DLD1 (cell line): ENCODE measurements around the gene MEGF6.
"Not testable (repeated sequence)": the region's sequence is repeated elsewhere in the genome, so short reads cannot be mapped to it uniquely, and the experiment has no call there.

Source experiments
- in situ Hi-C: cut with HindIII; loops from 2 replicates; pipeline ENCODE4 v1.10.0; 2017; ENCODE audit warnings: low sequenced_read_pairs

Gene MEGF6

DNA sequence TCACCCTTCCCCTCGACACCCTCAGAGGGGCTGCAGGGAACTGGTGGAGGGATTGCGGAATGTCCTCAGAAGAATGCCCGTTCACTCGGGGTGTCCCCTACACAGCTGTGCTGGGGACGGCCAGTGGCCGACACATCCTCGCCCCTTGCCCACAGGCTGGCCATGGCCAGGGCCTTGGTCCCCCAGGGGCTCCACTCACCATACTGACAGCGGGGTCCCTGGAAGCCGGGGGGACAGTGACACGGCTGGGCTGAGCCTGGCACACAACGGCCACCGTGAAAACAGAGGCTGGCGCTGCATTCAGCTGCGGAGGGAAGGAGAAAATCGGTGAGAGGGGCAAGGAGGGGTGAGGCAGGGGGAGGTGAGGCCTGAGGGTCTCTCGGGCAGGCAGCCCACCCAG lies 31.7 kb downstream of the MEGF6 start:
- in situ Hi-C loops: no loop called here

DNA sequence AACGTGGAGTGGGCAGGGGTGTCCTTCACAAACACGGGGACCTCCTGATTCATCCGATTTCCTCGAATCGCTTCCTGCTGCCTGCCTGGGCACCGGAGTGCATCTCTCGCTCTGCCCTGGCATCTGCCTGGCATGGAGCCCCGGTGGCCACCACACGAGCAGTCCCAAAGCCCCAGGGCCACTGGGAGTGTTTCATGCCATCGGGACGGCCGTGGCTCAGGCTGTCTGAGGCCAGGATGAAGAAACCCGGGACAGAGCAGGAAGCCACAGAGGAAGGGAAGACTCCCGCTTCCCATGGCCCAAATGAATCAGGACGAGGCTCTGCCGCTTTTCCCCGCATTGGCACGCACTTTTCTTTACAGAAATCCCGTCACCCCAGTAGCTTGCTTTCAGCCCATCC lies 32.4 kb downstream of the MEGF6 start:
- in situ Hi-C loops: no loop called here

DNA sequence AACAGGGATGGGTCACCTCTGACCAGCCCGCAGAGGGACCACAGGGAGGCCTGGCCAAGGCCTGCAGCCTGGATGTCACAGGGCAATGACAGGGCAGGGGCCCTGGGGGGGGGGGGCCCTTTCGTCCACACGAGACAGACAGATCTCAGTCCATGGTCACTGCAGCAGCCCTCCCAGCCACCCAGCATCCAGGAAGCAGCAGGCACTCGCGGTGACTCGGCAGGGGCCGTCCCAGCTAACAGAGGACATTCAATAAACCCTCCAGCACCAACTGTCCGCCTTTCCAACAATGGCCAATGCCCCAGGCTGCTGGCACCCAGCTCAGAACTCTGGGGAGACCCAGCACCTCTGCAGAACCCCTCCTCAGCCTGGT lies 32.9 kb downstream of the MEGF6 start:
- in situ Hi-C loops: no loop called here

DNA sequence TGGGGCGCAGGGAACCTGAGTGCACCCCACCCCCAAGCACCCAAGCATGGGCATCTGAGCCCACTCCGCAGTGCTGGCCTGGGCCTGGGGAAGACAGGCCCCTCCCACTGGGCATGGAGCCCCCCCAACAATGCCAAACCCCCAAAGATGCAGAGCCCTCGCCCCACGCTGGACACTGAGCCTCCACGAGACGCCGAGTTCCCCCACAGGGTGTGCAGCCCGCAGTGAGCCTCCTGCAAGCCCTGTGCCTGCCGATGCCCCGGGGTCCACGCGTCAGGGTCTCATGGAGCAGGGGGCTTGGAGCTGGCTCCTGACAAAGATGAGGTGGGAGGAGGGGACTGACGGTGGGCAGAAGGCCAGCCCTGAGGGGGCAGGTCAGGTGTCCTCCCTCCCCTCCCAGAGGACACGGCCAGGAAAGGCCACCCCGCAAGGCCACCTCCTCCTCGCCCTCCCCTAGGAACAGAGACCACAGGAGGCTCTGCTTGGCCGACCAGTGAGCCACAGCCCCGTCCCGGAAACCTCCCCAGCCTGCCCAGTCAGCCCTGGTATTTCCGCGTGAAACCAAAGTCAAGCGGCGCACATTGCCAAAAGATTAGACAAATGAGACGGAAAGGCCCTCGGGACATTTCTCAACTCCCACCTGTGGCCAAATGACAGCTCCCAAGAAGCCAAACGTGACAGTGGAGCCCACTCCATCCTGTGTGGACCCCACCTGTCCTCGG lies 33.4 kb downstream of the MEGF6 start:
- in situ Hi-C loops: no loop called here

DNA sequence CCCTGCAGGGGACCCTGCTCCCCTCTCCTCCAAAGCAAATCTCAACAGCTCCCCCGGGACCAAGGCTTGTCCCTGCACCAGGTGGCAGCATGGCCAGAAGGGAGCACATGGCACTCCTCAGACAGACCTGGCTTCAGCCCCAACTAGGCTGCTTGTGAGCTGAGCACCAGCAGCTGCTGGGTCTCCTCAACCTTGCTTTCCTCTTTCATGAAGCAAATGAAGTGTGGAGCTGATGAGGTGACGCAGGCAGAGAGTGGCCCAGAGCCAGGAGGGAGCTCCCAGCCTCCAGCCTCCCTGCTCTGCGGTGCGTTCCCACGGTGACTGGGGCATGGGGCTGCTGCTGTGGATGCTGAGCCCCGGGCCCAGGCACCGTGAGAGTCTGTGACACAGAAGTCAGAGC lies 34.0 kb downstream of the MEGF6 start:
- in situ Hi-C loops: no loop called here

DNA sequence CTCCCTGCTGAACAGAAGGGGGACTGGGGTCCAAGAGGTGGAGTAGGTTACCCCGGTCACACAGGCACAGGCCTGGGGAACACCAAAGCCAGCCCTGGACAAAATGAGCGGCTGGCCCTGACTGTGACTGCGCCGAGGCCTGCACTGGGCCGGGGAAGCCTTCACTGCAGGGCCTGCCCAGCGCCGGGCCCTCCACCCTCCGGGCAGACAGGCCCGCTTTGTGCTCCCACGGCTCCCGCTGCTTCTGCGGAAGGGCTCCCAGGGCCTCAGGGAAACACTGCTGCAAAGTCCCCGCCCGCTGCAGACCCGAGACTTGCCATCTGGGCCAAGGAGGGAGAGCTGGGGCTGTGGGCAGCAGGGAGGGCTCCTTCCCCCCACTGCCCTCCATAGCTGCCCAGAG lies 35.3 kb downstream of the MEGF6 start:
- in situ Hi-C loops: no loop called here

DNA sequence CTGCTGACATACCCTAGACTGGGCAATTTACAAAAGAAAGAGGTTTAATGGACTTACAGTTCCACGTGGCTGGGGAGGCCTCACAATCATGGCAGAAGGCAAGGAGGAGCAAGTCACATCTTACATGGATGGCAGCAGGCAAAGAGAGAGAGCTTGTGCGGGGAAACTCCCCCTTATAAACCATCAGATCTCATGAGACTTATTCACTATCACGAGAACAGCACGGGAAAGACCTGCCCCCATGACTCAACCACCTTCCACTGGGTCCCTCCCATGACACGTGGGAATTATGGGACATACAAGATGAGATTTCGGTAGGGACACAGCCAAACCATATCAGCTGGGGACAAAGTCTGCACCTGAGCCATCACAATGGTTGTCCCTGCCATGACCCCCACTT lies 35.8 kb downstream of the MEGF6 start:
- in situ Hi-C loops: not testable (repeated sequence)

DNA sequence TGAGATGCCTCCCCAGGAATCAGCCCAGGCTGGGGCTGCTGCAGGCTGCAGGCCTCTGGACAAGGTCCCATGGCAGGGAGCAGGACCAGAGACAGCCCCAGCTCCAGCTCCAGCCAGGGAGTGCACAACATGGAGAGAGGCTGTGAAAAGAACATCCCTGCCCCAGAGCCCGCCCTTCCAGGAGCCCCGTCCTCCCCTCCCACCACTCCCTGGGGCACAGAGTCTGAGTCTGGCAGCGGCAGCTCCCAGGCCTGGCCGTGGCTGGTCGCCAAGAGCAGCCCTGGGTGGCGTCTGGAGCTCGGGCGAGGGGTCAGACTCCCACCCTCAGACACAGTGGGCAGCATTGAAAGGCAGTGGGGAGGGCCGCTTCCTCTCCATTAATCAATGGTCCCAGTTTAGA lies 37.8 kb downstream of the MEGF6 start:
- in situ Hi-C loops: no loop called here

DNA sequence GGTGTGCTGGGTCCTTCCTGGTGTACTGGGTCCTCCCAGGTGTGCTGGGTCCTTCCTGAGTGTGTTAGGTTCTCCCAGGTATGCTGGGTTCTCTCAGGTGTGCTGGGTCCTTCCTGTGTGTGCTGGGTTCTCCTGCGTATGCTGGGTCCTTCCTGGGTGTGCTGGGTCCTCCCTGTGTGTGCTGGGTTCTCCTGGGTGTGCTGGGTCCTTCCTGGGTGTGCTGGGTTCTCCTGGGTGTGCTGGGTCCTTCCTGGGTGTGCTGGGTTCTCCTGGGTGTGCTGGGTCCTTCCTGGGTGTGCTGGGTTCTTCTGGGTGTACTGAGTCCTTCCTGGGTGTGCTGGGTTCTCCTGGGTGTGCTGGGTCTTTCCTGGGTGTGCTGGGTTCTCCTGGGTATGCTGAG lies 38.7 kb downstream of the MEGF6 start:
- in situ Hi-C loops: not testable (repeated sequence)

DNA sequence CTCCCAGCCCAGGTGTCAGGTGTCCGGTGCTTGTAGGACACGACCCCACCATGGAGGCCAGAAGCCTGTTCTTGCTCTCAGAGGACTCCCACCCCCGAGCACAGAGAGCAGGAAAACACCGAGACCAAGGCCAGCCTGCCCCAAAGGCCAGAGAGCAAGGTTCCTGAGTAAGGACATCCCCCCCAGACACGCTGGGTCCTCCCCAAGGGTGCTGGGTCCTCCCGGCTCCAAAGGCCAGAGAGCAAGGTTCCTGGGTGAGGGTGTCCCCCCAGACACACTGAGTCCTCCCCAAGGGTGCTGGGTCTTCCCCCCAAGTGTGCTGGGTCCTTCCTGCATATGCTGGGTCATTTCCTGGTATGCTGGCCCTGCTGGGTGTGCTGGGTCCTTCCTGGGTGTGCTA lies 40.0 kb downstream of the MEGF6 start:
- in situ Hi-C loops: no loop called here

DNA sequence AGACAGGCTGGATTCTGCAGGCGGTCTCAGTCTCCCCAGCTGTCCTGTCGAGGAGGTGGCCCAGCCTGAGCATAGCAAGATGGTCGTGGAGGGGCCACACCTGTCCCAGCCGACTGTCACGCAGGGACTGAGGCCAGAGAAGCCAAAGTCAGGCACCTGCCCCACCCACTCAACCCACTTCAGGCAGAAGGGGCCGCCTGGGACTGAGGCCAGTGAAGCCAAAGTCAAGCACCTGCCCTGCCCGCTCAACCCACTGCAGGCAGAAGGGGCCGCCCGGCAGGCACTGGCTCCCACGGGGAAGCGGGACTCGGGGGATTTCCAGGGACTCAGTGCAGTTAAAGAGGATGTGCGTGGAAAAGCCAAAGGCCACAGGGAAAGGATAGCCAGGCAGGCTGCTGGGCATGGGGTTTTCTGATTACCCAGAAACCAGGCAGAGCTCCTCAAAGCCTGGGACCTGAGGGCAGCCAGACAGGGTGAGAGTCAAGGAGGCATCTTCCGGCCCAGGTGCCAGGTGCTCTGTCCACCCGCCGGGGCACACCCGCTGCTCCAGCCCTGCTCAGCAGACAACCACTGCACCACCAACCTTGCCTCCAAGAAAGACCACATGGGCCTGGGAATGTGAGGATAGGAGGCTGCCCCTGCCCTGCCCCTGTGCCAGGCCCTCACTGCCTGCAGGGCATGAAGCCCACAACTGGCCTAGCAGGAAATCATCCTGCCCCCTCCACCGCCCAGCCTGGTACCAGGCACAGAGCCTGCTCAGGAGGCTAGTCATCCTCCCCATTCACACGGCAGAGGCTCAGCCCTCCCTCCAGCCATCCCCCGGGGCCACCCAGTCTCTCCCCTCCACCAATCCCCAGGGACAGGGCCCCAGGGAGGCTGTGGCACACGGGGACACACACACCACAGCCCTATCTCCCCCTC lies 41.0 kb downstream of the MEGF6 start:
- in situ Hi-C loops: no loop called here

DNA sequence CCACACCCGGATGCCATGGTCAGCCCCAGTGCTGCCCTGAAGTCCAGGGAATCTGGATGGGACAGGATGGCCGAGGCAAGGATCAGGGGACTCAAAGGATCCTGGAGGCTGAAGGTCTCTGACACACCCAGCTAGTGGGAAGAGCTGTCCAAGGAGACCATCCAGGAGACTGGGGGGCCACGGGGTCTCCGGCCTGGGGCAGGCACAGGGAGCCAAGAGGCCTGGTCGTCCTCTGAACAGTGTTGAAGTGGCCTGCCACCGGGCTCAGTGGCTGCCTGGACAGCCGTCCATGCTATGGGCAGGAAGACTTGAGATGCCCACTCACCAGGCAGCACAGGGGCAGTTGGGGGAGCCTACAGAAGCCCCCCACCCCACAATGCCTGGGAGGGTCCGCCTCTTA lies 41.9 kb downstream of the MEGF6 start:
- in situ Hi-C loops: no loop called here

DNA sequence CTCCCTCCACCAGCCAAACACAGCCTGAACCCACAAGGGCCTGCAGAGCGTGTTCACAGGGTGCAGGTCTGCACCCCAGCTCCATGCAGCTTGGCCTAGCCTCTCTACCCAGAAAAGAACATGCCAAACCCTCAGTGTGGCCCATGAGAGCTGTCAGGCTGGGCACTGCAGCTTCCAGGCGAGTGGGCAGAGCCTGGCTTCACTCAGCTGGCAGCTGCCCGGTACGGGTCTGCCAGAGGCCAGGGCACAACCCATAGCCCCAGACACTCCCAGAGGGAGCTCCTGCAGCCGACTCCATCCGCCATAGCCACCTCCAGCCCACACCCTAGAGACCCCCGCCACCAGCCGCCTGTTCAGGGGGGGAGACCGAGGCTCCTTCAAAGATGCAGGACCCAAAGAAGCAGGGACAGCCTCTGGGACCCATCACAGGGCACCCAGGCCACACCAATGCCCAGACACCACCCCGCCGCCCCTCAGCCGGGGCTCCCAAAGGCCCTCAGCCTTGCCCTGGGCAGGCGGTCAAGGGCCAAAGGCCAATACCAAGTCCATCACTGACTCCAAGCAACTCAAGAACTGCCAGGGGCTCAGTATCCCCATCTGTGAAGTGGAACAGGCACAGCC lies 42.4 kb downstream of the MEGF6 start:
- in situ Hi-C loops: no loop called here

DNA sequence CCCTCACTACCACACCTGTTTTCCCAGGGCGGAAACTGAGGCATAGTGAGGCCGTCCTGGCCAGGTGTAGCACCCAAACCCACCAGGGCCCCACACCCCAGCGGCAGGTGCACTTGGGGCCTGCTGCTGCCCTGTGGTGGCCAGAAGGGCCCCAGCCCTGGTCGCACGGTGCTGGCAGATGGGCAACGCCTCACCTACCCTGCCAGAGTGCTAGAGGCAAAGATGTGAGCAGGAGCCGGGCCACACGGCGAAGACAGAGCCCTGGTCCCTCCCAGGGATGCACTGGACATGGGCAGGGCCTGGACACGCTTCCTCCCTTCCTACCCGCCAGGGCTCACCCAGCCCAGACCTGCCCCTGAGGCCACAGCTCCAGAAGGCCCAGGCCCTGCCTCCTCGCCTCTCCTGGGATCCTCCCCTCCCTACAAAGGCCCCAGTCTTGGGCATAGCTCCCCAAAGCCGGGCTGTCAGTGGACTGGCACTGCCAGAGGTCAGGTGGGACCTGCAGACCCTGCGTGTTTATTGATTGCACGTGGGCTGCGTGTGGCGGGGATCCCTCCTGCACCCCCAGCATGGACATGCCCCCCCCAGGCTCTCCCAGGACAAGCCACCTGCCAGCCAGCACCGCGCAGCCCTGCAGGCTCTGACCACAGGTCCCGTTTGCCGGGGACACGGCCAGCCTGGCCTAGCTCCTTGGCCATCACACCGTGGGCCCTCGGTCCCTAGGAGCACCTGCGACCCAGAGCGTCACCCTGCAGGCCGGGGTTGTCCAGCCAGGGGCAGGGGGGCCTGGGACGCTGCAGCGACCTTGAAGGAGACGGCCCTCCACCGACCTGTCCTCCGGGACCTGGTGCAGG lies 44.1 kb downstream of the MEGF6 start:
- in situ Hi-C loops: no loop called here

DNA sequence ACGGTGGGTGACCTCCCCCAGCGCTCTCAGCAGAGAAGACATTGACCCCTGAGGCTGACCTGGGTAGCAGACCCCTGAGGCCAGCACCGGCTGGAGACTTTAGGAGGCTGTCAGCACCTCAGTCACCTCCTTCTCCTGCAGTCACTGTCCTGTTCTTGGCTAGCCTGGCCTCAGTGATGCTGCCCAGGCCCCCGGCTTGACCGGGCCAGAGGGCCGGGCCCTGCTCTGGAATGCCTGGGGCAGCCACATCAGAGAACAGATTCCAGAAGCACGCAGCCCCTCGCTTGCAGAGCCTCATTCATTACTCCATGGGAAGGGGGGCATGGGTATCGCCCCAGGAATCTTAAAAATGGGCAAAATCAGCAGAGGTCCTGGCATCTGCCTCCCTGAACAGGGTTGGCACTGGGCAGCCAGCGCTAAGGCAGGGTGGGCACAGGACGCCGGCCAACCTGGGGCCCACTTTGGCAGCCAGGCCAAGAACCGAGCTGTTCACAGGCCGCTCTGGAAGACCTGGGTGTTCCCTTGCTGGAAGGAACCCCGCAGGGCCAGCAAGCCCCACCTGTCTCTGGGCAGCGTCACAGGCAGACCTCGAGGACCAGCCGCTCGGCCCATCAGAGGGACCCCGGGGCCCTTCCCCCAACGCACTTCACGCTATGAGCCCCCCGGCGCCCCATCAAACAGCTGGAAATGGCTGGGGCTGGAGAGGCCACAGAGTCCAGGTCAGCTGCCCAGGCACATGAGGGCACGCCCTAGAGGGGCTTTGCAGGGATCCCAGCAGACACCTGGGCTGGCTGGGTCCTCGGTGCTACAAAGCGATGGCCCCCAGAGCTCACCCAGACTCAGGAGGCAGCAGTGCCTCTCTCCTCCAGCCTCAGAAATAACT lies 45.1 kb downstream of the MEGF6 start:
- in situ Hi-C loops: no loop called here

DNA sequence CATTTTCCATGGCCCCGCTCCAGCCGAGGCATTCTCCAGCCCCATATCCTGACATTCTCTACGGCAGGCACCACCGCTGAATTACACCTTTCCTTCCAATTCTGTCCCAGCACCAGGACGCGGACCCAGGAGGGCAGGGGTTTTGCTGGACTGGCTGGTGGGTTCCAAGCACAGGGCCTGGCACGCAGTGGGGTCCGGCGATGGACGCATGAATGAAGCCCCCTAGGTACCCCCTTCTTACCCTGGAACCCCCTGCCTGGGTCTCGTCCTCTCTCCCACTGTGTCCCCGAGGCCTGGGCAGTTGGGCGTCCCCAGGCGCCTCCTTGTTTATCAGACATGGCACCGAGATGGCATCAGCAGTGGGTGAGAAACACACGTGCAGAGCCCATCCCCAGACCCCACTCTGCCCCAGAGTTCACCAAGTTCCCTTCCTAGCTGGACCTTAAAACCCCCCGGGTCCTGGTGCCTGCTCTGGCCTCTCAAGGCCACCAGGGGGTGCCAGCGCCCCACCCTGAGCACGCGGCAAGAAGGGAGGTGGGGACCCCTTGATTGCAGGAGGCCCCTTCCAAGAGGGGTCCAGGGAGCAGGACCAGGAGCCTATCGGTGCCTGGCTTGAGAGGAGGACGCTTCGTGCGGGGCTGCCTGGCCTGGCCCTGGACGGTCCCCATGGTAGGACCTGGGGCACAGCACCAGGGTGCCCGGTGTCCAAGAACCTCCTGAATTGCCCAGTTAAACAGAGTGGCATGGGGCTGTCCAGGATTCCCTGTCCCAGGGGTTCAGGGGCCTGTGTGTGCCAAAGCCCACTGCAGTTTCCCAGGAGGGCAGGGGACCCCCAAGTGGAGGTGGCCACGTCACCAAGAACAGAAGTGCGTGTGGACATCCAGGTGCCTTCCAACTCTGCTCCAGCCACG lies 46.1 kb downstream of the MEGF6 start:
- in situ Hi-C loops: no loop called here

DNA sequence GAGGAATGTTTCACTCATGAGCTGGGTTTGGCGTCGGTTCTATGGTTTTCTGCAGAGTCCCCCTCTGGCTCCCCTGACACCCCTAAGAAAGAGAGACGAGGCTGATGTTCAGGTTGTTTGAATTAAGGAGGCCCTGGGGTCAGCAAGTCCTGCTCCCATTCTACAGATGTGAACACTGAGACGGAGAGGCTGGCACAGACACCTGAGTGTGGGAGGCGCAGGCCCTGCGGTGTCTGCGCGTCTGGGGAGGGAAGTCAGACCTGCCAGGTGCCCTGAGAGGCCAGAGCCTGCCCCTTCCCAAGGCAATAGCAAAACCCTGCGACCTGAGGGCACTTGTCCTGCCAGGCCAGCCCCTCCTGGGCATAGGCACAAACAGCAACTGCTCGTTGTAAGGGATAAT lies 47.7 kb downstream of the MEGF6 start:
- in situ Hi-C loops: no loop called here

DNA sequence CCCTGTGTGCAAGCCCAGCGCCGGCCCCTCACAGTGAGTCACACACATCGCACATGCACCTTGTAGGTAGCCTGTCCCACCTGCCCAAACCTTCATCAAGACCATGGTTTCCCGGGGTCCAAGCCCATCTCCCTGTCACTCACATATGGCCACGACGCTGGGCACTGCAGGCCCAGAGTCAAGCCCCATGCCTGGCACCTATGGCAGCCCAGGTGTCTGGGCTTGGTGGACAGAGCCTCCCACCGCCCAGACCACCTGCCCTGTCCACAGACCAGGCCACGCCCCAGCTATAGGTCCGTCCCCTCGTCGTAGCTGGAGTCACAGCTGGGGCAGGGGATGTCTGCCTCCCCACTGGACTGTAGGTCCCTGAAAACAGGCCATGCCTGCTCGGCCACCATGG lies 48.2 kb downstream of the MEGF6 start:
- in situ Hi-C loops: no loop called here

DNA sequence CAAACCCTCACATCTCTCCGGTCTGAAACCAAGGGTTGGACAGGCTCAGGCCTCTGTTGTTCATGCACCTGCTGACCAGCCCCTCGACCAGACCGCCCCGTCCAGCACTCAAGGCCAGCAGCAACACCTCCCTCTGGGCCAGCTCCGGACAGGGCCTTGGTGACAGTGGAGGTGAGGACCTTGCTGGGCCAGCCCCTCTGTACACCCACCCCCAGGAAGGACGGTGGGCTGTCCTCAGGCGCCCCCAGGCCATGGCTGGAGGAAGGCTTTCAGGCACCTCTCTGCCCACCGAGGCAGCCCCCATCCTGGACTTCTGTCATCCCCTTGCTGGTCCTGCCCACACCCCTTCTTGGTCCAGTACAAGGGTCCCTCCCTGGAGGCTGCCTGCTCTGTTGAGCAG lies 48.6 kb downstream of the MEGF6 start:
- in situ Hi-C loops: no loop called here
